IPS-18a (cell line): ENCODE data around the gene POLN.

Experiments
- H3K27ac ChIP-seq: one replicate; pipeline ENCODE4 v1.5.1; 2013; ENCODE audit warnings: low read length
- H3K27me3 ChIP-seq: one replicate; pipeline ENCODE4 v1.6.1; 2013; ENCODE audit warnings: mild to moderate bottlenecking, low read length; ENCODE audit not compliant: control insufficient read depth, insufficient read depth
- H3K36me3 ChIP-seq: one replicate; pipeline ENCODE4 v1.6.1; 2013; ENCODE audit warnings: low read depth, low read length; ENCODE audit not compliant: control insufficient read depth
- H3K4me1 ChIP-seq: one replicate; pipeline ENCODE4 v1.6.1; 2013; ENCODE audit warnings: low read depth, low read length; ENCODE audit not compliant: control insufficient read depth
- H3K4me3 ChIP-seq: one replicate; pipeline ENCODE4 v1.5.1; 2013; ENCODE audit warnings: low read length
- H3K9ac ChIP-seq: one replicate; pipeline ENCODE4 v1.6.1; 2013; ENCODE audit warnings: mild to moderate bottlenecking, low read length, moderate library complexity
- H3K9me3 ChIP-seq: one replicate; pipeline ENCODE4 v1.6.1; 2013; ENCODE audit warnings: low read depth, low read length; ENCODE audit not compliant: control insufficient read depth

POLN gene

DNA sequence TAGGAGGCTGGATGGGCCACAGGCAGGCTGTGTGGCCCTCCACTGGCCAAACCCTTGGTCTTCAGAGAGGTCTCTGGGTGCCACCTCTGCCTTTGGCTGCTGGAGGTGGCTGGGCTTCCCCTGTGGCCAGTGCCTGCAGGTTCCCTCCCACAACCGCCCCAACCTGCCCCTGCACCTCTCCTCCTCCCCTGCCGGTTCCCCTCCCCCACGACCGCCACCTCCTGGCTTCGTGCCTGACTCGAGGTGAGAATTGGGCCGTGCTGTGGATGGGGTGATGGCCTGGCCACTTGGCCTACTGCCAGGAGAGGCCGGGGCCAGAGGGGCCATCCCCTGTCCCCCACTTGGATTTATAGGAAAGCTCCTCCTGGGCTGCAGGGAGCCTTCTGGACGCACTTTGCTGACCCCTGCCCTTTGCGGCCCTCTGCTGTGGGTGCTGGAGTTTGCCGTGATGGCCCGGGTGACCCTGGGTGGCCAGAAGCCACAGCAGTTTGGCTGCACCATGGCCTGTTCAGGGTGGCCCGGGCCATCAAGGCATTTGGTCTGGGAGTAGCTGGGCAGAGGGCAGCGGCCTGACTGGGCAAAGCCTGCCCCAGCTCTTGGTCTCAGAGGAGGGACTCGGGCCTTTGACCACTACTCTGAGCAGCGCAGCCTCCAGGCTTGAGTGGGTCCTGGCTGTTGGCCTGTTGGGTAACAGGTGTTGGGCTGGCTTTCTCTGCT is 179.0 kb downstream of the POLN start:
- Histone ChIP-seq H3K4me1 (no peaks in the 10 kb centered on the region), H3K9ac (no peak overlapping the region), H3K4me3 (no peak overlapping the region), H3K36me3 (no peaks in the 10 kb centered on the region), H3K27me3 (peaks cover 34% of the 10 kb centered on the region), H3K9me3 (no peaks in the 10 kb centered on the region), H3K27ac (no peak overlapping the region)

DNA sequence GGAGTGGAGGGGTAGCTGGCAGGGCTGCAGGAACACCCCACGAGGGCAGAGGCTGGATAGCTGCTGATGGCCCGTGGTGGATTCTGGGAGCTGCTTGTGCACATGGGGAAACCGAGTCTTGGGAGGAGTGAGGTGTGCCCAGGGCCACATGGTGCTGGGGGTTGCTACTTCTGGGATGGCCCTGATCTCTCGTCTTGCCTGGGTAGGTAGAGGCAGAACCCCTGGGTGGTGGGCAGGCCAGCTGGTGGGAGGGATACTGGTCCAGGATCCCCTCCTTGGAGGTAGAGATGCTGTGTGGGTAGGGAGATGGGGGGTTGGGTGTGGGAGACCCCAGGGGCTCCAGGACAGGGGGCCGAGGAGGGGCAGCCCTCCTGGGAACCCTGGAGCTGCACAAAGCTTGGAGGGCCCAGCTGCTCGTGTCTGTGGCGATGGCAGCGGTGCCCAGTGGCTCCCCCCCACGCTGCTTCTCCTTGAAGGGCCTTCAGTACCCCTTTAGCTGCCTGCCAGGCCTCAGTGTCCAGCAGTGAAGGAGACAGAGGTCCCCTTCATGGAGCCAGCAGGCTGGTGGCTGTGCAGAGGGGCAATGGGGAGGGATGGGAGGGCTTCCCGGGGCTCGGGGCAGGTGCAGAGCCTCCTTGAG is 179.6 kb downstream of the POLN start:
- no peak overlapping the region for H3K9ac ChIP-seq

DNA sequence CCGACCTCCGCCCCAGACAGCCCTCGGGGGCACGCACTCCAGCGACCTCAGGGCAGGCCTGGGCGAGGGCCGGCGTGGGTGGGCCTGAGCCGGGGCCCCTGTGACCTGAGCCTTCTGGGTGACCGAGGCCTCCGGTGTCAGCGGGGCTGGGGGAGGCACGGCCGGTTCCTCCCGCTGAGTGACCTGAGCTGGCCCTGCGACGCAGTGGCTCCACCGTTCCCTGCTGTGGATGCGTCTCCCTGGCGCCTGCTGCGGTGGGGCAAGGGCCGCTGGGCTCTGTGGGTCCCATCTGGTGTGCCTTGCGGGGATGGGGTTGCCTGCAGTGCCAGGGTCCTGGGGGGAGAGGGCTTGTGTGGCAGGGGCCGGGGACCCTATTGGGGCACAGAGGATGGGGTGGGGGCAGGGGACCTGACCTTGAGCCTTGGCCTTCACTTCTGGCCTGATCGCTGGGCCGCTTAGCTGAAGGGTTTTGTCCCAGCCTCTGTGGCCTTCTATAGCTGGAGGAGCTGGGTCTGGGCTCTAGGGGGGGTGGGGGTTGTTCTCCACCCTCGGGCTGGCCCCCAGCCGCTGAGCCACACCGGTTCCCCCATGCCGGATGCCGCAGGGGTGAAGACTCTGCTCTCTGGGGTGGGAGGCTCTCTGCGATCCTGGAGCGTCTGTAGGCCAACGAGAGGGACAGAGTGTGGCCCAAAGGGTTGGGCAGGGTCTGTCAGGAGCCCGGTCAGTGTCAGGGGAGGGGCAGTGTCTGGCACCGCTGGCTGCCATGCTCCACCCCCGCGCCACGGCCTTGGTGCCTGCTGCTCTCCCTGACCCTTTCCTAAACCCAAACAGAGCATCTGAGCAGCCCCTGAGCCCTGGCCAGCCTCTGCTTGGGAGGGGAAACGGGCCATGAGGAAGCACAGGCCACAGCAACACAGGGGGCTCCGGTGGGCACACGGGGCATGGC is 180.5 kb downstream of the POLN start:
- Histone ChIP-seq H3K36me3 (no peaks in the 10 kb centered on the region), H3K4me1 (no peaks in the 10 kb centered on the region), H3K27me3 (peaks cover 49% of the 10 kb centered on the region), H3K4me3 (peak overlapping the region; percentile 30), H3K27ac (no peak overlapping the region), H3K9ac (no peak overlapping the region), H3K9me3 (no peaks in the 10 kb centered on the region)

More for the DNA sequence above, 179.6 kb downstream of the POLN start:
- Histone ChIP-seq H3K4me3 (no peak overlapping the region), H3K36me3 (no peaks in the 10 kb centered on the region), H3K4me1 (no peaks in the 10 kb centered on the region), H3K27ac (no peak overlapping the region), H3K9me3 (no peaks in the 10 kb centered on the region), H3K27me3 (peaks cover 41% of the 10 kb centered on the region)

DNA sequence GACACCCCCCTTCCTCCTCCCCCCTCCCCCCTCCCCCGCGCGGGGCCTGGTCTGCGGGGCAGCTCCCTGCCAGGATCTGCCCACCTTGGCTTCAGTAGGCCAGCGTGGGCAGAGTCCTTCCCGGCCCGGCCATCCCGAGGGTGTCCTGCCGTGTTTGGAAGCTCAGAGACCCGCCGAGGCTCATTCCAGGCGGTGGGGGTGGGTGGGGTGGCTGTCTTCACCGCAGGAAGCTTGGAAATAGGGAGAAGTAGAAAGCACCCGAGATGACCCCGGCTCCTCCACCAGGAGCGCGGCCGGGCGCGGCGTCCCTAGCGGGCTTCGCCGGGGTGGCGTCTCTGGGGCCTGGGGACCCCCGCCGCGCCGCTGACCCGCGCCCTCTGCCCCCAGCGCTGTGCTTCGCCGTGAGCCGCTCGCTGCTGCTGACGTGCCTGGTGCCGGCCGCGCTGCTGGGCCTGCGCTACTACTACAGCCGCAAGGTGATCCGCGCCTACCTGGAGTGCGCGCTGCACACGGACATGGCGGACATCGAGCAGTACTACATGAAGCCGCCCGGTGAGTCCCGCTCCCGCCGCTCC is 181.2 kb downstream of the POLN start:
- Histone ChIP-seq H3K9me3 (no peaks in the 10 kb centered on the region), H3K27ac (no peak overlapping the region), H3K9ac (no peak overlapping the region)

DNA sequence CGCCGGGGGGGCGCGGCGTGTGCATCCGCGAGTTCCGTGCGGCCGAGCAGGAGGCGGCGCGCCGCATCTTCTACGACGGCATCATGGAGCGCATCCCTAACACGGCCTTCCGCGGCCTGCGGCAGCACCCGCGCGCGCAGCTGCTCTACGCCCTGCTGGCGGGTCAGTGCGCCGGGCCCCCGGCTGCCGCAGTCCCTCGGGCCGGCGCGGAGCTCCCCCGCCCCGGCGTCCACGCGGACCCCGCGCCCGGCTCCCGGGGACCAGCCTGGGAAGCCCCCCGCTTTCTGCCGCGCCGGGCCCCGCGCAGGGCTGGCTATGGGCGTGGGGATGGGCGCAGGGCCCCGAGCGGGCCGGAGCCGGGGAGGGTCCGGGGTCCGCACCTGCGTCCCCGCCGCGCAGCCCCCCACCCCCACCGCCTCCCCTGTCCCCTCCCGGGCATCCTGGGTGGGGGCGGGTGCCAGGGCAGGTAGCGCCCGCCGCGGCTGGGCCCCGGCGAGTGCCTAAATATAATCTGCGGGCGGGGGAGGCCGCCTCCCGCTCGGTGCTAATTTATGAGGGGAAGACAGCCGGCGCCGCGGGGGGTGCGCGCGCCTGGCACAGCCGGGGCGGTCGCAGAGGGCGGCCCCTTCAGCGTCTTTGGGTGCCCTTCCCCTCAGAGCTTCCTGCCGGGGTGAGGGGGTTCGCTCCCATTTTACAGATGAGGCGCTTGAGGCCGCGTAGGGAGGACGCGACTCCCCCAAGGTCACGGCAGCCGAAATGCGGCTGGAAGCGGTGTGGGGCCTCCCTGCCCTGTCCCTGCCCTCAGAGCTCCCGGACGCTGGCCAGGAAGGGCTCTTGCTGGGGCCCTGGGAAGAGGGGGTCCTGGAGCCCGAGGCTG is 182.0 kb downstream of the POLN start:
- Histone ChIP-seq H3K4me1 (no peaks in the 10 kb centered on the region), H3K9me3 (no peaks in the 10 kb centered on the region), H3K27me3 (peaks cover 62% of the 10 kb centered on the region), H3K9ac (no peak overlapping the region), H3K4me3 (peak overlapping the region; percentile 30), H3K36me3 (no peaks in the 10 kb centered on the region), H3K27ac (no peak overlapping the region)

More for the DNA sequence above, 181.2 kb downstream of the POLN start:
- peaks cover 57% of the 10 kb centered on the region for H3K27me3 ChIP-seq
- no peaks in the 10 kb centered on the region for H3K36me3 ChIP-seq
- H3K4me1 ChIP-seq, result no peaks in the 10 kb centered on the region
- H3K4me3 ChIP-seq, result peak overlapping the region; percentile 30

DNA sequence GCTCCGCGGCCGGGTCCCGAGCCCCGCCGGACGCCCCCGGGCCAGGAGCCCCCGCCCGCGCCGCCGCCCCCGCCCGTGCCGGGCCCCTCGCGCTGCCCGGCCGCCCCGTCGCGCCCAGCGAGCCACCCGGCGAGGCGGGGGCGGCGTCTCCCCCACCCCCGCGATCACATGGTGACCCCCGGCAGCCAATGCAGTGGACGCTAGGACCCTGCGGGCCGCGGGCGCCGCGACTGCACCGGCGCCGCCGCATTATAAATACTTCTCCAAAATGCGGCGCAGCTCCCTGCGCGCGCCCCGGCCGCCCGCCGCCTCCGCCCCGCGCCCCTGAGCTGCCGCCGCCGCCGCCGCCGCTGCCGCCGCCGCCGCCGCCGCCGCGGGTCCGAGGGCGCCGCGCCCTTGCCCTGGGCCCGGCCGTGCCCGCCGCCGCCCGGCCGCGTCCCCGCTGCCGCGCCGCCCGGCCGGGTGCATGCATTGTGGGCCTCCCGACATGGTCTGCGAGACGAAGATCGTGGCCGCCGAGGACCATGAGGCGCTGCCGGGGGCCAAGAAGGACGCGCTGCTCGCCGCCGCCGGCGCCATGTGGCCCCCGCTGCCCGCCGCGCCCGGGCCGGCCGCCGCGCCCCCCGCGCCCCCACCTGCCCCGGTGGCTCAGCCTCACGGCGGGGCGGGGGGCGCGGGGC is 182.7 kb downstream of the POLN start, which contains the start of gene NAT8L:
NAT8L (plus strand) TSS at position 282 of the 680 bp plus-strand sequence; CDS start at position 467, 185 bp downstream.
- H3K4me3 ChIP-seq, result peak within 1 kb of the TSS; percentile 42

DNA sequence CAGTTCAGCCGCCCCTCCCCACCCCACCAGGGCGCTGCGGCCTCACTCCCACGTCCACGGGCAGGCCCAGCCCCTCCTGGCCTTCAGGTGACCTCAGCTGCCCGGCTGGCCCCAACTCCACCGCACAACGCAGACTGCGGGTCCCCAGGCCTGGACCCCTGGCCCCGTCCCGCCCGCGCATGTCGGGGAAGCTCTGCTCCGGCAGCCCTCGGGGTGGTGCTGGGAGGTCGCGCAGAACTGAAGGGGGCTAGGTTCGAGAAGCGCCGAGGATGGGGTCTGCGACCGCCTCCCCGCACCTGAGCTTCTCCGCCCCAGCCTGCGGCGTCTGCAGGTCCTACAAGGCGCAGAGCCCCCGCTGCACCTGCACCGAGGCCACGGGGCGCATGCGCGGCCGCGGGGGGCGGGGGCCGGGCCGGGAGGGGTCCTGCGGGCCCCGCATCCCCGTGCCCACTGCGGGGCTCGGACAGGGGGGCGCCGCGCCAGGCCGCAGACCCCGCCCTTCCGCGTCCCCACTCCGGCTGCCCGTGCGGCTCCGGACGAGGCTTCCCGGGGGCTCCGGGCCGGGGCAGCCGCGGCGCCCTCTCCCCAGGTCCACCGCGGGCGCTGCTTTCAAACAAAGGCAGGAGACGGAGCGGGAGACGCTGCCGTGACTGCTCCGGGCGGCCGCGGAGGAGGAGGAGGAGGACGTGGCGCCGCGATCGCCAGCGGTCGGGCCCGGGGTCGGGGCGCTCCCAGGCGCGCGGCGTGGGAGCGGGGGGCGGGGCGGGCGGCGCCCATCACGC is 183.5 kb downstream of the POLN start:
- no peaks in the 10 kb centered on the region for H3K4me1 ChIP-seq
- H3K27ac ChIP-seq, result no peak overlapping the region
- peak overlapping the region; percentile 42 for H3K4me3 ChIP-seq

More for the DNA sequence above, 182.7 kb downstream of the POLN start, which contains the start of gene NAT8L:
- Histone ChIP-seq H3K27ac (no peak within 1 kb of the TSS), H3K9ac (no peak within 1 kb of the TSS), H3K27me3 (peaks cover 62% of the 10 kb centered on the region), H3K9me3 (no peaks in the 10 kb centered on the region), H3K36me3 (no peaks in the 10 kb centered on the region), H3K4me1 (no peaks in the 10 kb centered on the region)

DNA sequence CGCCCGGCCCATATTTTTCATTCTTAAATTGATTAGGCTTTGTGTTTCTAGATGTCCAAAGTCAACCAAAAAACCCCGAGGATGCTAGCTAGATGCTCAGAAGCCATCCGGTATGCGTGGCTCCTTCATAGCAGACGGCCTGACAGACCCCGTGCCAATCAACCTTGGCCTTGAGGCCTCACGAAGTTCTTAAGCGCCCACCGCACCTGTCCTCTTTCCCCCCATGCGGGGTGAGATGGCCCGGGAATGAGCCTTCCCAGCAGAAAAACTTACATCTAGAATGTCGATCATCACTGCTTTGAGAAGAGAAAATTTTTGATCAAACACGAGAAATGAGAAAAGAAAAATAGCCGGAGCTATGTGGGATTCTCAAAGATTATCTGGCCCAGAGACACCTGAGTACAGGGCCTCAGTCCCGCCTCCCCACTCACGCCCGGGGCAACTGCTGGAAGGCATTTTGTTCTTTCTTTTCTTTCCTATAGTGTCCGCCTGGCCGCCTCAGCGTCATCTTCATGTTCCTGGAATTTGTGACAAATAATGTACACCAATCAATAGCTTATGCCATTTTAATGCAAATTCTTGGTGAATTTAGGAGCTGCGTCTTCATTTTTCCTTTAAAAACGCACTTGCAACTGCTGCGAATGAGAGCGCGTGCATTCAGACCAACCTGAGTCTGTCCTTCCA is 184.4 kb downstream of the POLN start:
- H3K4me1 ChIP-seq, result no peaks in the 10 kb centered on the region
- H3K27ac ChIP-seq, result no peak overlapping the region
- H3K4me3 ChIP-seq, result no peak overlapping the region
- no peaks in the 10 kb centered on the region for H3K36me3 ChIP-seq
- H3K9me3 ChIP-seq, result no peaks in the 10 kb centered on the region
- peaks cover 62% of the 10 kb centered on the region for H3K27me3 ChIP-seq
- H3K9ac ChIP-seq, result no peak overlapping the region

More for the DNA sequence above, 183.5 kb downstream of the POLN start:
- H3K36me3 ChIP-seq, result no peaks in the 10 kb centered on the region
- peaks cover 62% of the 10 kb centered on the region for H3K27me3 ChIP-seq
- no peaks in the 10 kb centered on the region for H3K9me3 ChIP-seq
- no peak overlapping the region for H3K9ac ChIP-seq

DNA sequence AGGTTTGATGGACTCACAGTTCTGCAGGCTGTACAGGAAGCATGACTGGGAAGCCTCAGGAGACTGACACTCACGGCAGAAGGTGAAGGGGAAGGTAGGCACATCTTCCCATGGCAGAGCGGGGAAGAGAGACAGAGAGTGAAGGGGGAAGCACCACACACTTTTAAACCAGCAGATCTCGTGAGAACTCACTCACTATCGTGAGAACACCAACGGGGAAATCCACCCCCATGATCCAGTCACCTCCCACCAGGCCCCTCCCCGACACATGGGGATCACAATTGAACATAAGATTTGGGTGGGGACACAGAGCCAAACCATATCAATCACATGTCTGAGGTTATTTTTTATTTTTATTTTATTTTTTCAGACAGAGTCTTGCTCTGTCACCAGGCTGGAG is 187.7 kb downstream of the POLN start:
- Histone ChIP-seq H3K9me3 (no peaks in the 10 kb centered on the region), H3K27ac (no peak overlapping the region), H3K4me1 (peaks cover 7% of the 10 kb centered on the region), H3K27me3 (peaks cover 36% of the 10 kb centered on the region), H3K36me3 (no peaks in the 10 kb centered on the region), H3K9ac (no peak overlapping the region), H3K4me3 (no peak overlapping the region)
